Keratinocyte (primary cell): ENCODE results near the gene MAPK14. TPM values are rescaled to one million over a fixed set of nuclear protein-coding genes. Genes with fewer than 3 reads are reported as not detected.
A peak's percentile ranks its signal among the peaks of the same experiment; 100 is the strongest.

ENCODE experiments used
- DNase-seq: peaks from one replicate; pipeline ENCODE4 v3.0.0-alpha.2; 2011; ENCODE audit warnings: low read depth, missing footprints, low spot score
- FAIRE-seq: peaks from 2 replicates; lab custom pipeline; 2011; peaks lifted over from hg19 to GRCh38; lab: Jason Lieb, UNC
- H2AFZ ChIP-seq: 2 replicates; pipeline ENCODE4 v1.6.0; 2012; ENCODE audit warnings: low read length, control low read depth, inconsistent platforms; ENCODE audit not compliant: control insufficient read depth
- H3K27ac ChIP-seq: 2 replicates; pipeline ENCODE4 v1.5.1; 2011; ENCODE audit warnings: low read length; ENCODE audit not compliant: control insufficient read depth, insufficient read depth
- H3K27me3 ChIP-seq: 3 replicates; pipeline ENCODE4 v1.6.0; 2011; ENCODE audit warnings: low read length; ENCODE audit not compliant: control insufficient read depth, insufficient read depth; ENCODE audit errors: extremely low read depth
- H3K36me3 ChIP-seq, 2 experiments: 2 replicates in 1 of 2; 3 replicates in 1 of 2; pipeline ENCODE4 v1.5.1; 2011; ENCODE audit warnings: low read length in 2 of 2, mild to moderate bottlenecking in 1 of 2; ENCODE audit not compliant: control insufficient read depth in 2 of 2, insufficient read depth in 2 of 2; ENCODE audit errors: extremely low read depth in 1 of 2
- H3K4me1 ChIP-seq: 3 replicates; pipeline ENCODE4 v1.5.1; 2011; ENCODE audit warnings: low read length; ENCODE audit not compliant: control insufficient read depth, insufficient read depth; ENCODE audit errors: extremely low read depth
- H3K4me2 ChIP-seq: 3 replicates; pipeline ENCODE4 v1.6.0; 2011; ENCODE audit warnings: low read depth, low read length; ENCODE audit not compliant: control insufficient read depth, insufficient read depth; ENCODE audit errors: extremely low read depth
- H3K4me3 ChIP-seq, 3 experiments: fragments of 200-600 bp in 1 of 3; sonication (generic) in 1 of 3; 2 replicates in 2 of 3; 3 replicates in 1 of 3; pipeline ENCODE4 v1.5.1; 2011 to 2016; ENCODE audit warnings: low read length in 3 of 3, mild to moderate bottlenecking in 3 of 3, control low read depth in 2 of 3, inconsistent platforms in 1 of 3, low read depth in 1 of 3, mixed read lengths in 1 of 3, mixed run types in 1 of 3, moderate library complexity in 1 of 3; ENCODE audit not compliant: control insufficient read depth in 2 of 3, insufficient read depth in 2 of 3; ENCODE audit errors: extremely low read depth in 1 of 3
- H3K79me2 ChIP-seq: 2 replicates; pipeline ENCODE4 v1.6.0; 2012; ENCODE audit warnings: low read length; ENCODE audit not compliant: control insufficient read depth, insufficient read depth
- H3K9ac ChIP-seq: 3 replicates; pipeline ENCODE4 v1.6.0; 2011; ENCODE audit warnings: low read length; ENCODE audit not compliant: control insufficient read depth, insufficient read depth; ENCODE audit errors: extremely low read depth
- H3K9me1 ChIP-seq: 3 replicates; pipeline ENCODE4 v1.6.0; 2011; ENCODE audit warnings: low read length; ENCODE audit not compliant: control insufficient read depth, insufficient read depth; ENCODE audit errors: extremely low read depth
- H3K9me3 ChIP-seq: 2 replicates; pipeline ENCODE4 v1.5.1; 2012; ENCODE audit warnings: low read depth, low read length; ENCODE audit not compliant: control insufficient read depth
- H4K20me1 ChIP-seq: 3 replicates; pipeline ENCODE4 v1.6.0; 2011; ENCODE audit warnings: low read length; ENCODE audit not compliant: control insufficient read depth, insufficient read depth; ENCODE audit errors: extremely low read depth
- EZH2 ChIP-seq: IDR thresholded peaks from one replicate; pipeline ENCODE4 v1.6.1; 2012; ENCODE audit warnings: inconsistent platforms, mild to moderate bottlenecking, low read length, moderate library complexity
- dilution Hi-C: fragments of 300-500 bp; cut with MboI; formaldehyde crosslinking; loops from one replicate; pipeline ENCODE4 v1.7.0; 2020; ENCODE audit warnings: low sequenced_read_pairs; ENCODE audit not compliant: extremely low pct_ligation_motif_present
- polyA plus RNA-seq, 5 experiments: library from polyadenylated mRNA; depleted of rRNA in 3 of 5; stranded (reverse) in 3 of 5; stranded (forward) in 1 of 5; unstranded in 1 of 5; fragments of >200 nt; gene quantifications; 1 replicate in 1 of 5; 2 replicates in 3 of 5; 3 replicates in 1 of 5; pipeline versions ENCODE4 v1.2.1 to v1.2.3, GENCODE V29; 2011 to 2012; ENCODE audit warnings: missing spikeins in 2 of 5, low read depth in 1 of 5, low replicate concordance in 1 of 5
- TF ChIP-seq, protein P1 (sequence below), 3 experiments: IDR thresholded peaks in 1 of 3; conservative IDR thresholded peaks in 1 of 3; optimal IDR thresholded peaks in 1 of 3; 2 replicates in 2 of 3; 3 replicates in 1 of 3; pipeline versions ENCODE3 to v1.5.1; 2011; ENCODE audit warnings: low read length in 3 of 3, mild to moderate bottlenecking in 3 of 3, moderate library complexity in 2 of 3, control low read depth in 1 of 3, inconsistent platforms in 1 of 3; ENCODE audit not compliant: insufficient read depth in 2 of 3; ENCODE audit errors: extremely low read depth in 1 of 3

Gene MAPK14
- polyA plus RNA-seq, 1 donor (not counting 4 experiments of a cell fraction or from before 2014, with no cell fraction given) = 52.4 TPM

DNA sequence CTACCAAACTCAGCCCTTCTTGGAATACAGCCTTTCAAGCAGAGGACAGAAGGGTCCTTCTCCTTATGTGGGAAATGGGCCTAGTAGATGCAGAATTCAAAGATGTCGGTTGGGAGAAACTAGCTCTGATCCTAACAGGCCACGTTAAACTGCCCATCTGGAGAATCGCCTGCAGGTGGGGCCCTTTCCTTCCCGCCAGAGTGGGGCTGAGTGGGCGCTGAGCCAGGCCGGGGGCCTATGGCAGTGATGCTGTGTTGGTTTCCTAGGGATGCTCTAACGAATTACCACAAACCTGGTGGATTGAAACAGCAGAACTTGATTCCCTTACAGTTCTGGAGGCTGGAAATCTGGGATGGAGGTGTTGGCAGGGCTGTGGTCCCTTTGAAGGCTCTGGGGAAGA is 111.8 kb downstream of the MAPK14 start:
- dilution Hi-C loops = no loop called here
- H3K27ac ChIP-seq = no peak overlapping the region
- H3K27me3 ChIP-seq = no peaks in the 10 kb centered on the region
- no peaks in the 10 kb centered on the region for H3K79me2 ChIP-seq
- H3K9ac ChIP-seq = no peak overlapping the region
- FAIRE-seq = no peak
- TF ChIP-seq EZH2 = no peak
- TF ChIP-seq, protein P1, sequence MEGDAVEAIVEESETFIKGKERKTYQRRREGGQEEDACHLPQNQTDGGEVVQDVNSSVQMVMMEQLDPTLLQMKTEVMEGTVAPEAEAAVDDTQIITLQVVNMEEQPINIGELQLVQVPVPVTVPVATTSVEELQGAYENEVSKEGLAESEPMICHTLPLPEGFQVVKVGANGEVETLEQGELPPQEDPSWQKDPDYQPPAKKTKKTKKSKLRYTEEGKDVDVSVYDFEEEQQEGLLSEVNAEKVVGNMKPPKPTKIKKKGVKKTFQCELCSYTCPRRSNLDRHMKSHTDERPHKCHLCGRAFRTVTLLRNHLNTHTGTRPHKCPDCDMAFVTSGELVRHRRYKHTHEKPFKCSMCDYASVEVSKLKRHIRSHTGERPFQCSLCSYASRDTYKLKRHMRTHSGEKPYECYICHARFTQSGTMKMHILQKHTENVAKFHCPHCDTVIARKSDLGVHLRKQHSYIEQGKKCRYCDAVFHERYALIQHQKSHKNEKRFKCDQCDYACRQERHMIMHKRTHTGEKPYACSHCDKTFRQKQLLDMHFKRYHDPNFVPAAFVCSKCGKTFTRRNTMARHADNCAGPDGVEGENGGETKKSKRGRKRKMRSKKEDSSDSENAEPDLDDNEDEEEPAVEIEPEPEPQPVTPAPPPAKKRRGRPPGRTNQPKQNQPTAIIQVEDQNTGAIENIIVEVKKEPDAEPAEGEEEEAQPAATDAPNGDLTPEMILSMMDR (optimal IDR thresholded peaks at IDR 0.05 in 1 of 3, IDR thresholded peaks at IDR 0.05 in 1 of 3, conservative IDR thresholded peaks at IDR 0.05 in 1 of 3; ENCODE audit: extremely low read depth in 1 of 3, insufficient read depth in 2 of 3, low read length in 3 of 3) = peak; percentile 32 to 45 (median 33)
- H3K4me2 ChIP-seq = no peak overlapping the region
- H3K36me3 ChIP-seq = peaks cover 0 to 24% of the 10 kb centered on the region in 2 experiments
- no peaks in the 10 kb centered on the region for H3K9me3 ChIP-seq
- no peaks in the 10 kb centered on the region for H4K20me1 ChIP-seq
- H3K4me1 ChIP-seq = no peaks in the 10 kb centered on the region
- H2AFZ ChIP-seq = no peak overlapping the region
- H3K4me3 ChIP-seq = no peak overlapping the region
- H3K9me1 ChIP-seq = no peaks in the 10 kb centered on the region
- DNase-seq = no peak

- Histone ChIP-seq H3K27ac (no peak overlapping the region), H3K79me2 (no peaks in the 10 kb centered on the region), H4K20me1 (no peaks in the 10 kb centered on the region), H3K4me1 (no peaks in the 10 kb centered on the region), H3K27me3 (no peaks in the 10 kb centered on the region), H3K9me1 (no peaks in the 10 kb centered on the region), H2AFZ (no peak overlapping the region), H3K36me3 (peaks cover 0 to 24% of the 10 kb centered on the region in 2 experiments), H3K4me2 (no peak overlapping the region), H3K9ac (no peak overlapping the region), H3K4me3 (no peak overlapping the region), H3K9me3 (no peaks in the 10 kb centered on the region)
- DNase-seq = no peak
- no peak for FAIRE-seq
- dilution Hi-C loops = no loop called here
- TF ChIP-seq, protein P1 (optimal IDR thresholded peaks at IDR 0.05 in 1 of 3, IDR thresholded peaks at IDR 0.05 in 1 of 3, conservative IDR thresholded peaks at IDR 0.05 in 1 of 3; ENCODE audit: extremely low read depth in 1 of 3, insufficient read depth in 2 of 3, low read length in 3 of 3) = no peak
- no peak for TF ChIP-seq EZH2
Observed at GRCh38 chr6:36139991-36140710, 112.5 kb downstream of the MAPK14 start.
